GM12801 (cell line): ENCODE results near the gene SLC35F5.

ENCODE experiments used
- CTCF ChIP-seq: IDR thresholded peaks from one replicate; pipeline ENCODE4 v1.5.1; 2011; ENCODE audit warnings: control low read depth; ENCODE audit not compliant: insufficient read length; ENCODE audit errors: extremely low read depth

SLC35F5 gene

GRCh38 chr2:113754160-113754559 is 2.3 kb downstream of the SLC35F5 start:
- no peak for TF ChIP-seq CTCF

- TF ChIP-seq CTCF: no peak
Measured at GRCh38 chr2:113750385-113750784, 6.1 kb downstream of the SLC35F5 start.

GRCh38 chr2:113741091-113741490 is 15.4 kb downstream of the SLC35F5 start:
- no peak for TF ChIP-seq CTCF

- TF ChIP-seq CTCF: no peak
Measured at GRCh38 chr2:113739849-113740248, 16.6 kb downstream of the SLC35F5 start.

- TF ChIP-seq CTCF: no peak
Measured at GRCh38 chr2:113734185-113734584, 22.3 kb downstream of the SLC35F5 start.

GRCh38 chr2:113724010-113724409 is 32.4 kb downstream of the SLC35F5 start:
- TF ChIP-seq CTCF: no peak

- no peak for TF ChIP-seq CTCF
Measured at GRCh38 chr2:113723411-113723810, 33.0 kb downstream of the SLC35F5 start.

- TF ChIP-seq CTCF: no peak
Measured at GRCh38 chr2:113720167-113720566, 36.3 kb downstream of the SLC35F5 start.
